VCaP (cell line): ENCODE data around the gene APOLD1.

Experiments used
- H3K27ac ChIP-seq: fragments of 450-650 bp; 2 replicates; pipeline ENCODE4 v1.5.1; 2017
- CTCF ChIP-seq: fragments of 450-650 bp; conservative IDR thresholded peaks from 2 replicates; pipeline ENCODE4 v1.5.1; 2017; ENCODE audit warnings: mild to moderate bottlenecking, moderate library complexity

APOLD1 gene

GRCh38 chr12:12786706-12787601, 1.5 kb downstream of the APOLD1 start:
- peak overlapping the region; percentile 81 for H3K27ac ChIP-seq
- peak; percentile 18; the same call in 1 of the 2 replicates for TF ChIP-seq CTCF

- H3K27ac ChIP-seq: no peak overlapping the region
- TF ChIP-seq CTCF: no peak
Measured at GRCh38 chr12:12788131-12788530, 2.7 kb downstream of the APOLD1 start.

- peak; percentile 93 for TF ChIP-seq CTCF
- H3K27ac ChIP-seq: no peak overlapping the region
Measured at GRCh38 chr12:12788675-12789368, 3.4 kb downstream of the APOLD1 start.

- H3K27ac ChIP-seq: no peak overlapping the region
- TF ChIP-seq CTCF: no peak
Measured at GRCh38 chr12:12790956-12791355, 5.5 kb downstream of the APOLD1 start.

GRCh38 chr12:12791756-12792369, 6.4 kb downstream of the APOLD1 start:
- H3K27ac ChIP-seq: peak overlapping the region; percentile 45
- no peak for TF ChIP-seq CTCF

GRCh38 chr12:12792421-12792820, 7.0 kb downstream of the APOLD1 start:
- H3K27ac ChIP-seq: peak overlapping the region; percentile 45
- TF ChIP-seq CTCF: no peak

GRCh38 chr12:12794686-12795085, 9.2 kb downstream of the APOLD1 start:
- TF ChIP-seq CTCF: no peak
- H3K27ac ChIP-seq: no peak overlapping the region
